ENCODE results near the gene TNIP2. TPM values are rescaled to one million over a fixed set of nuclear protein-coding genes. Genes with fewer than 3 reads are reported as not detected.

The TNIP2 gene
- total RNA-seq, 2 experiments from 2014 or later = 26.2 to 32.1 TPM

DNA sequence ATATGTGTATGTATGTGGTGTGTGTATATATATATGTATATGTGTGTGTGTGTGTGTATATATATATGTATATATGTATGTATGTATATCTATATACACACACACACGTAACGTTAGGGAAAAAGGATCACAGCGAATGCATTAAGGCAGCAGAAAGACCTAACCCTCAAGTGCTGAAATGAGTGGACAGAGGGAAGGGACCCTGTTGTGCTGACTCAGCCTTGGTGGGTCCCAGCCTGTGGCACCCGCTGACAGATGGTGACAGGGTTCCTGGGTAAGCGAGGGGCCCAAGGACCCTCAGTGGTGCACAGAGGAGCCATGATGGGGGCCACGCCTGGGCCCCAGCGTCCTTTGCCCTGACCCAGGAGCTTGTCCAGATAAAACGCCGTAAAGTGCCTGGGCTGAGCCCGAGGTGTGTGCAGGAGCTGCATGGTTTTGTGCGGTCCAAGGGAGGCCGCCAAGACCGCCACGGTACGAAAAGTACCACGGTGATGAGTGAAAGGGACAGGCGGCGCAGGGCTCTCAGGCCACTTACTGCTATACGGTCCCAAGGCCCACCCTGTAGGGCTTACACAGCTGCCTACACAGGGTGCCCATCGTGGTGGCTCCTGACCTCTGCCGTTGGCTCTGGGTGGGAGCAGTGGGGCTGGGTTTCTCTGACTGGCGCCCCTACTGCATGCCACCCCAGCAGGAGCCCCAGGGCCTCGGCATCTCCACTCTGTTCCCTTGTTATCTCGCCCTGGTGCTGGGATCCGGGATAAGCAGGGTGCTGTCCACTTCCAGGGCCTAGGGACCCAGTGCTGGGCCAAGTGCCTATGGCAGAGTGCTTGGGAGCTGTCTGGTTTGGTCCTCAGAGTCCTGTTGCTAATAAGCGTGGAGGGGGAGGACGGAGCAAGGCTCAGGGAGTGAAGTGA, 46.7 kb upstream of the TNIP2 start:
- Histone ChIP-seq H2AFZ (ENCODE audit: low read length) (no peak overlapping the region), H3K4me1 (ENCODE audit: insufficient read depth, low read length, poor library complexity, severe bottlenecking) (peaks cover 33% of the 10 kb centered on the region), H3K4me2 (ENCODE audit: low read length) (no peak overlapping the region), H4K20me1 (ENCODE audit: insufficient read depth, low read length) (no peaks in the 10 kb centered on the region), H3K36me3 (ENCODE audit: insufficient read depth, low read length) (no peaks in the 10 kb centered on the region), H3K27ac (ENCODE audit: low read depth, low read length, poor library complexity, severe bottlenecking) (no peak overlapping the region), H3K9me2 (ENCODE audit: insufficient read depth, low read length) (no peaks in the 10 kb centered on the region), H3K79me2 (ENCODE audit: insufficient read depth, low read depth, low read length) (no peaks in the 10 kb centered on the region), H3K4me3 (ENCODE audit: low read depth, low read length, poor library complexity, severe bottlenecking) (no peak overlapping the region), H3K9me3 (ENCODE audit: low read length) (no peaks in the 10 kb centered on the region)
- POLR2A ChIA-PET = no interaction called here
- TF ChIP-seq, protein P1, sequence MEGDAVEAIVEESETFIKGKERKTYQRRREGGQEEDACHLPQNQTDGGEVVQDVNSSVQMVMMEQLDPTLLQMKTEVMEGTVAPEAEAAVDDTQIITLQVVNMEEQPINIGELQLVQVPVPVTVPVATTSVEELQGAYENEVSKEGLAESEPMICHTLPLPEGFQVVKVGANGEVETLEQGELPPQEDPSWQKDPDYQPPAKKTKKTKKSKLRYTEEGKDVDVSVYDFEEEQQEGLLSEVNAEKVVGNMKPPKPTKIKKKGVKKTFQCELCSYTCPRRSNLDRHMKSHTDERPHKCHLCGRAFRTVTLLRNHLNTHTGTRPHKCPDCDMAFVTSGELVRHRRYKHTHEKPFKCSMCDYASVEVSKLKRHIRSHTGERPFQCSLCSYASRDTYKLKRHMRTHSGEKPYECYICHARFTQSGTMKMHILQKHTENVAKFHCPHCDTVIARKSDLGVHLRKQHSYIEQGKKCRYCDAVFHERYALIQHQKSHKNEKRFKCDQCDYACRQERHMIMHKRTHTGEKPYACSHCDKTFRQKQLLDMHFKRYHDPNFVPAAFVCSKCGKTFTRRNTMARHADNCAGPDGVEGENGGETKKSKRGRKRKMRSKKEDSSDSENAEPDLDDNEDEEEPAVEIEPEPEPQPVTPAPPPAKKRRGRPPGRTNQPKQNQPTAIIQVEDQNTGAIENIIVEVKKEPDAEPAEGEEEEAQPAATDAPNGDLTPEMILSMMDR (conservative IDR thresholded peaks at IDR 0.05; ENCODE audit: low read length) = no peak
- TF ChIP-seq EZH2phosphoT487 (IDR thresholded peaks at IDR 0.05; ENCODE audit: borderline replicate concordance, low read depth, low read length) = no peak
- intact Hi-C loops (cut with micrococcal nuclease; ENCODE audit: unreplicated experiment) = no loop called here
- BruUV-seq (replicated peaks) = no TSS peak
- DNase-seq (ENCODE audit: low spot score) = no peak
- CTCF ChIA-PET (ENCODE audit: unreplicated experiment) = no interaction called here

DNA sequence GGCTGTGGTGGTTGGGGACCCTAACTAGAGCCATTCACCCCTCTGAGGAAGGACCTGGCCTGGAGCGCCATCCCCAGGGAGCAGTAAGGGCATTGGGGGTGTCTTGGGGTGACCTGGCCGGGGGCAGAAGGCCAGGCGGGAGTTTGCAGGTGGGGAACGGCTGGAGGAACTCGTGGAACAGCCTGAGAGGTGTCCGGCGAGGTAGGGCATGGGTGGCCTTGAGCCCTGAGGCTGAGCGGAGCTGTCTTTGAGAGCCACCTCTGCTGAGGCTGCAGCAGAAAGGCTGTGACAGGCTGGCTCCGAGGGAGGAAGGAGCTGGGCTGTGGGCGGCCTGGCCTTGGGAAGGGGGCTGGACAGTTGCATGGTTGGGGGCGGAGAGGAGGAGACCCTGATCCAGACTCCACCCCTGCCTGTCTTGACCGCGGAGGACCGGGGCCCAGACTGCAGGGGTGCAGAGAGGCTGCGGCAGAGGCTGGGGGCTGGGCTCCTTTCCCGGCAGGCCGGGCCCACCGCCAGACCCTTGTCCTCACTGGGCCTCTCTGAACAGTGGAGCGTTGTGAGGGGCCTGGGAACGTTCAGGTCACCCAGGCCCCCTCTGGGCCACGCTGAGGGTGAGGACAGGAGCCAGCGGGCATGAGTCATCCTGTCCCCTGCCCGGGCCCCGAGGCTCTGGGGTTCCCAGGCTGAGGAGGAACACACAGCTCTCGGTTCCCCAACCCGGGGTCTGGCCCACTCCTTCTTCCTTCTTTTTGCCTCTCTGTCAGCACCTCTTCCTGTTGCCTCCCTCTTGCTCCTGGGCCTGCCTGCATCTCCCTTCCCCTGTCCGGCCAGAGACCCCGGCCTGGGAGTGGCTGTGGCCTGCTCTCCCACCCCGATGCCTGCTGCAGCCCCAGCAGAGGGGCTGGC, 44.8 kb upstream of the TNIP2 start:
- H3K4me3 ChIP-seq (ENCODE audit: low read depth, low read length, poor library complexity, severe bottlenecking) = no peak overlapping the region
- H3K27ac ChIP-seq (ENCODE audit: low read depth, low read length, poor library complexity, severe bottlenecking) = no peak overlapping the region
- POLR2A ChIA-PET = interaction anchor here (0.6 kb wide), 1 partner anchor 135 kb away, joined by 3 read pairs; no protein-coding TSS in a partner anchor
- H3K4me1 ChIP-seq (ENCODE audit: insufficient read depth, low read length, poor library complexity, severe bottlenecking) = peaks cover 27% of the 10 kb centered on the region
- no peaks in the 10 kb centered on the region for H3K36me3 ChIP-seq (ENCODE audit: insufficient read depth, low read length)
- CTCF ChIA-PET (ENCODE audit: unreplicated experiment) = no interaction called here
- intact Hi-C loops (cut with micrococcal nuclease; ENCODE audit: unreplicated experiment) = no loop called here
- H3K79me2 ChIP-seq (ENCODE audit: insufficient read depth, low read depth, low read length) = no peaks in the 10 kb centered on the region
- H2AFZ ChIP-seq (ENCODE audit: low read length) = no peak overlapping the region; the same call in 1 of the 2 replicates
- BruUV-seq (replicated peaks) = no TSS peak
- H4K20me1 ChIP-seq (ENCODE audit: insufficient read depth, low read length) = no peaks in the 10 kb centered on the region
- TF ChIP-seq, protein P1 (conservative IDR thresholded peaks at IDR 0.05; ENCODE audit: low read length) = no peak
- TF ChIP-seq EZH2phosphoT487 (IDR thresholded peaks at IDR 0.05; ENCODE audit: borderline replicate concordance, low read depth, low read length) = no peak
- no peaks in the 10 kb centered on the region for H3K9me2 ChIP-seq (ENCODE audit: insufficient read depth, low read length)
- DNase-seq (ENCODE audit: low spot score) = no peak
- no peak overlapping the region for H3K4me2 ChIP-seq (ENCODE audit: low read length)
- H3K9me3 ChIP-seq (ENCODE audit: low read length) = no peaks in the 10 kb centered on the region
